Osteocyte (in vitro differentiated cells): ENCODE results near the gene INTS1. TPM values are rescaled to one million over a fixed set of nuclear protein-coding genes. Genes with fewer than 3 reads are reported as not detected.

Experiments used
- DNase-seq: peaks from one replicate; pipeline ENCODE4 v3.0.0; 2021; ENCODE audit warnings: mixed read lengths; ENCODE audit not compliant: unreplicated experiment; ENCODE audit errors: extremely low spot score
- H3K27ac Mint-ChIP-seq: one replicate; pipeline ENCODE4 v1.8.0; 2021; ENCODE audit warnings: mild to moderate bottlenecking, mixed read lengths; ENCODE audit not compliant: unreplicated experiment
- H3K27me3 Mint-ChIP-seq: one replicate; pipeline ENCODE4 v1.8.0; 2021; ENCODE audit warnings: mixed read lengths; ENCODE audit not compliant: unreplicated experiment
- H3K36me3 Mint-ChIP-seq: one replicate; pipeline ENCODE4 v1.8.0; 2021; ENCODE audit warnings: mixed read lengths; ENCODE audit not compliant: unreplicated experiment
- H3K4me1 Mint-ChIP-seq: one replicate; pipeline ENCODE4 v1.8.0; 2021; ENCODE audit warnings: mixed read lengths; ENCODE audit not compliant: unreplicated experiment
- H3K4me3 Mint-ChIP-seq: one replicate; pipeline ENCODE4 v1.8.0; 2021; ENCODE audit warnings: mild to moderate bottlenecking, moderate library complexity, mixed read lengths; ENCODE audit not compliant: unreplicated experiment
- H3K9me3 Mint-ChIP-seq: one replicate; pipeline ENCODE4 v1.8.0; 2021; ENCODE audit warnings: mixed read lengths; ENCODE audit not compliant: unreplicated experiment
- total RNA-seq: library from RNA; stranded (reverse); gene quantifications from 2 replicates; pipeline ENCODE4 v1.2.1, GENCODE V29; 2021
- TF ChIP-seq, protein P1 (sequence below): fragments of 200-600 bp; sonication (generic); IDR thresholded peaks from 2 replicates; pipeline ENCODE4 v1.5.0; 2021; ENCODE audit warnings: antibody characterized with exemption, mild to moderate bottlenecking, moderate library complexity

Gene INTS1
- total RNA-seq, 1 donor from 2014 or later: 121 TPM

DNA sequence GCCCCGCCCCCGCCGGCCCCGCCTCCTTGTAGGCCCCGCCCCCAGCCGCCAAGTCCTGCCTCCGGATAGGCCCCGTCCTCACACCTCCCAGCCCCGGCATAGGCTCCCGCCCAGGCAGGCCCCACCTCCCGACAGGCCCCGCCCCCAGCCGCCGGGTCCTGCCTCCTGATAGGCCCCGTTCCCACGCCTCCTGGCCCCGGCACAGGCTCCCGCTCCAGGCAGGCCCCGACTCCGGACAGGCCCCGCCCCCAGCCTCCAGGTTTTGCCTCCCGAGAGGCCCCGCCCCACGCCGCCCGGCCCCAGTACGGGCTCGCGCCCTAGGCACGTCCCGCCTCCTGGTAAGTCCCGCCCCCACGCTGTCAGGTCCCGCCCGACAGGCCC lies 44.7 kb downstream of the INTS1 start:
- H3K4me3 Mint-ChIP-seq: no peak overlapping the region
- no peaks in the 10 kb centered on the region for H3K36me3 Mint-ChIP-seq

DNA sequence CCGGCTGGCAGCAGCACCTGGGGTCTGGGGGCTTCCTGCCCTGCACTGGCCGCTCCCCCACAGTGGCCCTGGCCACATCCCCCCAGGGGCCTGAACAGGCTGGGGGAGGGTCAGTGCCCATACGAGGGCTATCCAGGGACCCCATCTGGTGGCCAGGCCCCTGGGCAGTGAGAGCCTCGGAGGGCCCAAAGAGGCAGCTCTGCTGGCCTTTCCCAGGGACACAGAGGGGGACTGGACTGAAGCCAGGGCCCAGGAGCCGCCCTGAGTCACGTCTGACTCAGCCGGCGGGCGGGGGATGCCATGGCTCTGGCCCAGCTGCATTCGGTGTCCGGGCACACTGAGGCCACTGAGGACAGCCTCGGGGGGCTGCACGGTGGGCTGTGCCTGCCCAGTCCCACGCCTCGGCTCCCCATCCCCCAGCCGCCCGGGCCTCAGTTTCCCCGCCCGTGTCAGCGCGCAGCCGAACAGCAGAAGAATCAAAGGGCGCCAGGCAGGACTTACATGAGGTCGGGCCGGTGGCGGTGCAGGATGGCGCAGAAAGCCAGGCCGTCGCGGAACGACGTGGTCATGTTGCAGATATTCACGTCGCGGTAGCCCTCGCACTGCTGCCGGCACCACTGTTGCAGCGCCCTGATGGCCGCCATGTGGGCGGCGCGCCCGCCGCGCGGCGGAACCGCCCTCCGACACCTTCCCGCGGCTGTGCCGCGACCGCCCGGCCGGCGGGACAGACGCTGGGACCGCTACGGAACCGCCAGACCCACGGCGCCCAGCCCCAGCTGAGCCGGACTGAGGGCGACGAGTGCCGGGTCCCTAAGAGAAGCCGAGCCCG lies 45.3 kb downstream of the INTS1 start, which contains the start of gene MICALL2:
Gene MICALL2 (minus strand): TSS at position 788 of the 829 bp plus-strand sequence. CDS start 144 bp downstream, at position 644.
- peaks cover 56% of the 10 kb centered on the region for H3K4me1 Mint-ChIP-seq
- H3K27ac Mint-ChIP-seq: peak within 1 kb of the TSS; percentile 77
- TF ChIP-seq, protein P1, sequence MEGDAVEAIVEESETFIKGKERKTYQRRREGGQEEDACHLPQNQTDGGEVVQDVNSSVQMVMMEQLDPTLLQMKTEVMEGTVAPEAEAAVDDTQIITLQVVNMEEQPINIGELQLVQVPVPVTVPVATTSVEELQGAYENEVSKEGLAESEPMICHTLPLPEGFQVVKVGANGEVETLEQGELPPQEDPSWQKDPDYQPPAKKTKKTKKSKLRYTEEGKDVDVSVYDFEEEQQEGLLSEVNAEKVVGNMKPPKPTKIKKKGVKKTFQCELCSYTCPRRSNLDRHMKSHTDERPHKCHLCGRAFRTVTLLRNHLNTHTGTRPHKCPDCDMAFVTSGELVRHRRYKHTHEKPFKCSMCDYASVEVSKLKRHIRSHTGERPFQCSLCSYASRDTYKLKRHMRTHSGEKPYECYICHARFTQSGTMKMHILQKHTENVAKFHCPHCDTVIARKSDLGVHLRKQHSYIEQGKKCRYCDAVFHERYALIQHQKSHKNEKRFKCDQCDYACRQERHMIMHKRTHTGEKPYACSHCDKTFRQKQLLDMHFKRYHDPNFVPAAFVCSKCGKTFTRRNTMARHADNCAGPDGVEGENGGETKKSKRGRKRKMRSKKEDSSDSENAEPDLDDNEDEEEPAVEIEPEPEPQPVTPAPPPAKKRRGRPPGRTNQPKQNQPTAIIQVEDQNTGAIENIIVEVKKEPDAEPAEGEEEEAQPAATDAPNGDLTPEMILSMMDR: no peak
- peak within 1 kb of the TSS; percentile 76 for H3K4me3 Mint-ChIP-seq
- DNase-seq: peak; percentile 92
- H3K9me3 Mint-ChIP-seq: no peaks in the 10 kb centered on the region
- no peaks in the 10 kb centered on the region for H3K36me3 Mint-ChIP-seq
- H3K27me3 Mint-ChIP-seq: no peaks in the 10 kb centered on the region

More for the DNA sequence above, 44.7 kb downstream of the INTS1 start:
- Mint-ChIP-seq H3K27ac (no peak overlapping the region), H3K27me3 (no peaks in the 10 kb centered on the region), H3K9me3 (no peaks in the 10 kb centered on the region), H3K4me1 (peaks cover 53% of the 10 kb centered on the region)
- peak; percentile 100 for DNase-seq
- TF ChIP-seq, protein P1: no peak

DNA sequence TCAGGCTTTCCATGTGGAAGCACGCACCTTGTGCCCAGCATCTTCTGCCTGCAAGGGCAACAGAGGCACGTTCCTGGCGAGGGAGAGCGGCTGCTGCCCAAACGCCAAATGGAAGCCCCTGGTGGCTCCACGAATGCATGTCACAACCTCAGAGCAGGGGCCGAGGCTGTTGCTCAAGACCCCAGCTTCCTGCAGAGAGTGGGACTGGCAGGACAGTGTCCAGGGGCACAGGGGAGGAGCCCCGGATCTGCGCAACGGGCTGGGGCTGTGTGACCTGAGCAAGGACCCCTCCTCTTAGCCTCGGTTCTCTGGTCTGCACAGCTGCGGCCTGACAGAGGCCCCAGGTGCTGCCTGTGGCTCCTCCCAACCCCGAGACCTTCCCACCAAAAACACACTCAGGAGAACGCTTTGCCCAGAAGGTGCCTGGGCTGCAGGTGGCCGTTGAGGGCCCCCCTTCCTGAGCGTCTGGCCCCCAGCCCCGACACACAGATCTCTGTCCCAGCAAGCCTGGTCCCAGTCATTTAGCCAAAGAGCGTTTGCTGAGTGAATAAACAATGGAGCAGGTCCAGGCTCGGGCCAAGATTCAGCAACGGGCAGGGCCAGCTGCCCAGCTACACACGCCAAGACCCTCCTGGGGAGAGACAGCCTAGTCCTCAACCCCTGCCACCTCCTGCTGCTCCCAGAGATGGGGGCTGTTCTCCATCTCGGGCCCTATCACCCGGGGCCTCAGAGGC lies 46.1 kb downstream of the INTS1 start:
- Mint-ChIP-seq H3K9me3 (no peaks in the 10 kb centered on the region), H3K4me1 (peaks cover 64% of the 10 kb centered on the region), H3K4me3 (peak overlapping the region; percentile 76), H3K36me3 (no peaks in the 10 kb centered on the region), H3K27me3 (no peaks in the 10 kb centered on the region), H3K27ac (peak overlapping the region; percentile 77)
- DNase-seq: no peak
- TF ChIP-seq, protein P1: no peak

DNA sequence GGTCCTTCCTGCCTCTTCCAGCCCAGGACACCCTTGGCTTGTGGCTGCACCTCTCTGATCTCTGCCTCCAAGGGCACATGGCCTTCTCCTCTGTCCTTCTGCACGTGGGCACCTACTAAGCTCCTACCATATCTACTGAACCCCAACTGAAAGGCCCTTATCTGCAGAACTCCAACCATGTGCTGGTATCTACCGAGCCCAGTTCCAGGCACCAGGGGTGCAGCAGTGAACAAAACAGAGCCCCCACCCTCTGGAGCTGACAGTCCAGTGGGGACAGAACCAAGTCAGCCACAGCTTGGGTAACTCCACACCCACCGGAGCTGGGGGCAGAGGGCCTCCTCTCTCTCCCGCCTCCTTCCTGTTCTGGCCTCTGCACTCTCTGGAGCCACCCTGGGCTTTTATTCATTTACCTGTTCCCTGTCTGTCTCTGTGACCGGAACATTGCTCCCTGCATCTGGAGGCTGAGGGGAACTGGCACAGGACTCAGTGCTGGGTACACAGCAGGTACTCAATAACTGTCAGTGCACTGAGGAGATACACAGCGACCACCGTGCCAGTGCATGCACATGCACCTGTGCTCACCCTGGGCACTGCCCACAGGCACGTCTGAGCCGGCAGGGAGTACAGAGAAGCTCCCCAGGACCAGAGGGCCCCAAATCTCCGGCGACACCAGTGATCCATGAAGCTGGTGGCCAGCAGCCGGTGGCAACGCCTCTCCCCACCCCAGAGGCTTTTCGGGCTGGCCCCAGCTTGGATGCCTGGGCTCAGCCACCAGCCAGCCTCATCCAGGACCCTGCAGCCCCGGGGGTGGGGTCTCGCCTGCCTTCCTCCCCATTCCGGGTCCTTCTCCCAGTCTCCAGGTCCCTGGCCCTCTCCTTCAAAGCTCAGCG lies 46.9 kb downstream of the INTS1 start:
- Mint-ChIP-seq H3K27ac (no peak overlapping the region), H3K36me3 (no peaks in the 10 kb centered on the region), H3K9me3 (no peaks in the 10 kb centered on the region), H3K4me1 (peaks cover 66% of the 10 kb centered on the region), H3K4me3 (peak overlapping the region; percentile 76), H3K27me3 (no peaks in the 10 kb centered on the region)
- DNase-seq: no peak
- TF ChIP-seq, protein P1: no peak
